GM12874 (cell line): ENCODE data around the gene FAM227B.

ENCODE experiments used
- CTCF ChIP-seq: IDR thresholded peaks from 2 replicates; pipeline ENCODE4 v1.5.1; 2011; ENCODE audit warnings: low read depth, mild to moderate bottlenecking, control low read depth, low read length, moderate library complexity; ENCODE audit not compliant: insufficient read depth

Gene FAM227B

GRCh38 chr15:49646891-49647290 is 26.3 kb upstream of the FAM227B start:
- no peak for TF ChIP-seq CTCF

- TF ChIP-seq CTCF = no peak
These were observed 25.3 kb upstream of the FAM227B start for GRCh38 chr15:49645941-49646340.

- TF ChIP-seq CTCF = no peak
These were observed 24.7 kb upstream of the FAM227B start for GRCh38 chr15:49645277-49645676.

- TF ChIP-seq CTCF = no peak
These were observed 23.8 kb upstream of the FAM227B start for GRCh38 chr15:49644364-49644794.

- TF ChIP-seq CTCF = no peak
These were observed 17.2 kb upstream of the FAM227B start for GRCh38 chr15:49637857-49638256.

- no peak for TF ChIP-seq CTCF
These were observed 7.8 kb upstream of the FAM227B start for GRCh38 chr15:49628379-49628778.

- no peak for TF ChIP-seq CTCF
These were observed 6.8 kb upstream of the FAM227B start for GRCh38 chr15:49627407-49627877.
